Transverse colon (tissue), 4 donors: Measurements from ENCODE around the gene TPD52L1. TPM values are rescaled to one million over a fixed set of nuclear protein-coding genes. Genes with fewer than 3 reads are reported as not detected.

Experiments used
- DNase-seq: peaks from one replicate; pipeline ENCODE4 v3.0.0-alpha.2; 2019
- H3K27ac ChIP-seq, 4 donors: fragments of 200-600 bp; sonication (generic); 2 replicates each; pipeline ENCODE4 v1.5.1; 2016 to 2018; ENCODE audit warnings: inconsistent platforms in 4 of 4
- H3K27me3 ChIP-seq: fragments of 200-600 bp; sonication (generic); 2 replicates; pipeline ENCODE4 v1.5.1; 2017; ENCODE audit warnings: inconsistent platforms
- H3K36me3 ChIP-seq, 4 donors: fragments of 200-600 bp; sonication (generic); 2 replicates each; pipeline ENCODE4 v1.5.1; 2017 to 2019; ENCODE audit warnings: inconsistent platforms in 4 of 4
- H3K4me1 ChIP-seq, 4 donors: fragments of 200-600 bp; sonication (generic); 2 replicates each; pipeline ENCODE4 v1.5.1; 2017 to 2020; ENCODE audit warnings: inconsistent platforms in 4 of 4
- H3K4me3 ChIP-seq, 4 donors: fragments of 200-600 bp; sonication (generic); 1 replicate in 1 of 4; 2 replicates in 3 of 4; pipeline versions ENCODE4 v1.5.1 to v1.6.1; 2017 to 2019; ENCODE audit warnings: inconsistent platforms in 4 of 4
- H3K9me3 ChIP-seq, 2 donors: fragments of 200-600 bp; sonication (generic); 2 replicates each; pipeline ENCODE4 v1.5.1; 2017 to 2019; ENCODE audit warnings: inconsistent platforms in 2 of 2
- CTCF ChIP-seq, 5 experiments: fragments of 200-600 bp in 3 of 5; fragments of 450-650 bp in 2 of 5; sonication (generic) in 3 of 5; IDR thresholded peaks; 1 replicate in 2 of 5; 2 replicates in 3 of 5; pipeline ENCODE4 v1.5.1; 2016 to 2017; ENCODE audit warnings: antibody characterized with exemption in 5 of 5, inconsistent platforms in 3 of 5, mild to moderate bottlenecking in 2 of 5, moderate library complexity in 1 of 5
- EP300 ChIP-seq: sonication (generic); formaldehyde crosslinking; IDR thresholded peaks from one replicate; pipeline ENCODE4 v1.6.1; 2017; ENCODE audit warnings: antibody characterized with exemption, low read depth
- POLR2A ChIP-seq: fragments of 450-650 bp; IDR thresholded peaks from one replicate; pipeline ENCODE4 v1.6.1; 2016; ENCODE audit warnings: antibody characterized with exemption, mild to moderate bottlenecking, moderate library complexity
- POLR2AphosphoS5 ChIP-seq, 3 donors: sonication (generic); formaldehyde crosslinking; IDR thresholded peaks; one replicate each; pipeline ENCODE4 v1.6.1; 2016; ENCODE audit warnings: antibody characterized with exemption in 3 of 3
- WGBS, 2 donors: methylation state at CpG; one replicate each; pipeline ENCODE4 v1.1.5; 2018; ENCODE audit warnings: low coverage in 1 of 2; 5-methylcytosine and 5-hydroxymethylcytosine counted together
- in situ Hi-C, 4 donors: fragments of 200-750 bp; cut with MboI; loops; one replicate each; pipeline versions ENCODE4 v1.15.0 to v1.15.1; 2017; ENCODE audit warnings: low sequenced_read_pairs in 3 of 4, low pct_ligation_motif_present in 1 of 4, low pct_unique_long_range_greater_than_20kb in 1 of 4
- intact Hi-C: fragments of 100-400 bp; cut with DNase I; formaldehyde crosslinking; loops from one replicate; pipeline ENCODE4 v1.15.1; 2023; ENCODE audit warnings: low total_unique reads
- total RNA-seq, 4 donors: library from RNA; depleted of rRNA; stranded (reverse); fragments of >200 nt; gene quantifications; one replicate each; pipeline ENCODE4 v1.1.0, GENCODE V29; 2016

The TPD52L1 gene
- total RNA-seq, 4 donors from 2014 or later, result 2.6 to 96.5 (median 25.2) TPM

- no peaks in the 10 kb centered on the region for H3K36me3 ChIP-seq
- in situ Hi-C loops (no loop called here), intact Hi-C loops (no loop called here)
- H3K4me1 ChIP-seq, result no peaks in the 10 kb centered on the region
- H3K9me3 ChIP-seq, result no peaks in the 10 kb centered on the region
- TF ChIP-seq EP300, result no peak
- TF ChIP-seq POLR2A, result no peak
- TF ChIP-seq CTCF (IDR thresholded peaks at IDR 0.05), result no peak
- TF ChIP-seq POLR2AphosphoS5 (IDR thresholded peaks at IDR 0.05), result no peak
- H3K27ac ChIP-seq, result no peak overlapping the region
- no peak overlapping the region for H3K4me3 ChIP-seq
- H3K27me3 ChIP-seq, result no peaks in the 10 kb centered on the region
- no peak for DNase-seq
- WGBS, 2 donors, result 71 to 83% methylated on average over 5 to 12 of the region's 12 CpGs
These were observed 108.7 kb downstream of the TPD52L1 start for GRCh38 chr6:125262016-125263013.

DNA sequence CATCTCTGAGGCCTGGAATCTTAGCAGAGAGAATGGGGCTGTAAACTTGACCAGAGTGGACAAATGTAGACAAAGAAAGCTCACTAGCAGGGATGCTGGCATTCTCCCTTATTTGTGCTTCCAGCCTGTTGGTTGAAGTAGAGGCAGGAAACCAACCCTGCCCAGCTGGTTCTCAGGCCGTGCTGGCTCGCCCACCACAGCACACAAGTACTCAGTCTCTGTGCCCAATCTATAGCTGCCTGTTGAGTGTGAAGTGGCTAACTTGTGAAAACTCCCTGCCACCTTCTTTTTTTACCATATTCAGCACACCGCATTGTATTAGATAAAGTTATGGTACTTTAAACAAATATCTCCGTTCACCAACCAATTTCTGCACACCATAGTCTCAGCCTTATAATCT lies 110.9 kb downstream of the TPD52L1 start:
- in situ Hi-C loops (no loop called here), intact Hi-C loops (no loop called here)

GRCh38 chr6:125267806-125268523 lies 114.4 kb downstream of the TPD52L1 start:
- Histone ChIP-seq H3K4me1 (no peaks in the 10 kb centered on the region), H3K27ac (no peak overlapping the region), H3K9me3 (no peaks in the 10 kb centered on the region), H3K27me3 (no peaks in the 10 kb centered on the region), H3K4me3 (no peak overlapping the region), H3K36me3 (no peaks in the 10 kb centered on the region)
- no peak for DNase-seq
- TF ChIP-seq CTCF (IDR thresholded peaks at IDR 0.05) (no peak), POLR2A (no peak), POLR2AphosphoS5 (IDR thresholded peaks at IDR 0.05) (no peak), EP300 (no peak)
- in situ Hi-C loops (no loop called here), intact Hi-C loops (no loop called here)
- WGBS, 2 donors, result 97% methylated on average over 11 of the region's 12 CpGs; no CpG with 5 or more reads in 1 of the 2 donors

More for the DNA sequence above, 110.9 kb downstream of the TPD52L1 start:
- no peaks in the 10 kb centered on the region for H3K4me1 ChIP-seq
- no peak for DNase-seq
- no peaks in the 10 kb centered on the region for H3K9me3 ChIP-seq
- no peaks in the 10 kb centered on the region for H3K36me3 ChIP-seq
- no peak overlapping the region for H3K4me3 ChIP-seq
- 64 to 69% methylated on average over 2 to 4 of the region's 4 CpGs for WGBS, 2 donors
- TF ChIP-seq CTCF (IDR thresholded peaks at IDR 0.05) (no peak), EP300 (no peak), POLR2A (no peak), POLR2AphosphoS5 (IDR thresholded peaks at IDR 0.05) (no peak)
- H3K27ac ChIP-seq, result no peak overlapping the region
- no peaks in the 10 kb centered on the region for H3K27me3 ChIP-seq

DNA sequence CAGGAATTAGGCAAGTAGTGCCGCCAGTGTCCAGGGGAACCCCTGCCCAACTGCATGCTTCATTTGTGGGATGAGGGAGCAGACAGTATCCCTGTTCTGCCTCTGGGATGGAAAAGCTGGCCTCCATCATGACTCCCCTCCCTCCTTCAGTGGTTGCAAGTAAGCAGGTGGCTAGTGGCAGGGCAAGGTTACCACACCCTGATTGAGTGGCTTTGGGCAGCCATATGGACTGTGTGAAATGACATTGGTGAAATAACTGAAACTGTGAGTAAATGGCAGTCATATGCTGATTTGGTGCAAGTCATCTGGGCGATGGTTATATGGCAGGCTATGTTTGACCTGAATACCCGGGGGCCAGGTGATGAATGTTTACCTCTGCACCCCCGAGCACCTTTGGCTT lies 115.2 kb downstream of the TPD52L1 start:
- Histone ChIP-seq H3K4me1 (no peaks in the 10 kb centered on the region), H3K27me3 (no peaks in the 10 kb centered on the region), H3K4me3 (no peak overlapping the region), H3K36me3 (no peaks in the 10 kb centered on the region), H3K9me3 (no peaks in the 10 kb centered on the region), H3K27ac (no peak overlapping the region)
- no peak for TF ChIP-seq POLR2A
- TF ChIP-seq POLR2AphosphoS5 (IDR thresholded peaks at IDR 0.05), result no peak
- no peak for TF ChIP-seq CTCF (IDR thresholded peaks at IDR 0.05)
- TF ChIP-seq EP300, result no peak
- no peak for DNase-seq
- intact Hi-C loops, result no loop called here
- 64 to 89% methylated on average over 2 to 4 of the region's 4 CpGs for WGBS, 2 donors
- in situ Hi-C loops, result no loop called here
